ENCODE data around the gene TLR3.

GRCh38 chr4:186137196-186137794 is 68.3 kb downstream of the TLR3 start:
- TF ChIP-seq CTCF (IDR thresholded peaks at IDR 0.05) (peak; percentile 57 to 83 (median 78)), POLR2A (IDR thresholded peaks at IDR 0.05) (no peak)
